GM12891 (cell line): ENCODE data around the gene CREB3L2.

Source experiments
- PAX5 ChIP-seq: IDR thresholded peaks from 2 replicates; pipeline ENCODE4 v1.6.1; 2011; ENCODE audit warnings: low read length, moderate library complexity, mild to moderate bottlenecking; ENCODE audit not compliant: insufficient read depth, severe bottlenecking
- POLR2A ChIP-seq: IDR thresholded peaks from 2 replicates; pipeline ENCODE4 v1.6.1; 2011; ENCODE audit warnings: low read depth, low read length, control low read depth

DNA sequence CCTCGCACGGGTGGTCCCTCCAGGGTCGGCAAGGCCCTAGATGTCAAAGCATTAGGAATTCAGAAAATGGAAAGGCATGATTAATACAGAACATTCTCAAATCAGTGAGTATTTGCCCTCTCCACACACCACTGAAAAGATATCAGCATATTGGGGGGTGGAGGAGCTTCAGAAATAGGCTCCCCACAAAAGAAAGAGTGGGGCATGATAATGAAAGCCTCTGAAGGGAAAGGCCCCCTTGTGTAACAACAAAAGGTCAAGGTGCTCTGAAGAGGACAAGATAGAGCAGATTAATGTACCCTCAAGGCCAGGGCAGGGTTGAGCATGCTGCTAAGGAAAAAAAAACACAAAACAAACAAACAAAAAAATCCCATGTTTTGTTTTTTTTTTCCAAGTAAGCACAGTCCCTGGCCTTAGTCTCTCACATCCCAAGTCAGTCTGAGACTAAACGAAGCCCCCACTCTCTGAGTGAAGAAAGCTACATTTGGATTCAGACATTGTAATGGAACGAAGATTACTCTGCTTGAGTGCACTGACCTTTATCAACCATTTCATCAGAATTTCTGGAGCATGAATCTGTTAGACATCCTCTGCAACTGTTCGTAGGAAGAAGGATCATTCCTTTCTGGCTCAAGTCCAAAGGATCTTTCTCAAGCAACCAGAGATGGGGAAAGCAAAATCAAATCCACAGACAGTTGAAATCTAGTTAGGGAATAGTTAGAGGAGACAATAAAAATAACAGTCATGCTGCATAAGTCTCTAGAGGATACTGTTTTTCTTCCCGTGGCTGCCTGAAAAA, 127.7 kb downstream of the CREB3L2 start:
- TF ChIP-seq POLR2A (no peak), PAX5 (no peak)
